Stimulated activated CD4-positive, alpha-beta T cell treated with anti-CD3 and anti-CD28 coated beads, TNF-alpha, amount 100 ng/mL, for 48 hours (primary cell): ENCODE data around the gene NMNAT2.

Source experiments
- DNase-seq, 3 donors: peaks; one replicate each; pipeline ENCODE4 v3.0.0-alpha.2; 2020; ENCODE audit warnings: low read depth in 3 of 3

Gene NMNAT2

GRCh38 chr1:183365093-183365492 is 53.1 kb downstream of the NMNAT2 start:
- no peak for DNase-seq

GRCh38 chr1:183363972-183364371 is 54.2 kb downstream of the NMNAT2 start:
- DNase-seq, result no peak

- no peak for DNase-seq
Measured at GRCh38 chr1:183361081-183361480, 57.1 kb downstream of the NMNAT2 start.

DNA sequence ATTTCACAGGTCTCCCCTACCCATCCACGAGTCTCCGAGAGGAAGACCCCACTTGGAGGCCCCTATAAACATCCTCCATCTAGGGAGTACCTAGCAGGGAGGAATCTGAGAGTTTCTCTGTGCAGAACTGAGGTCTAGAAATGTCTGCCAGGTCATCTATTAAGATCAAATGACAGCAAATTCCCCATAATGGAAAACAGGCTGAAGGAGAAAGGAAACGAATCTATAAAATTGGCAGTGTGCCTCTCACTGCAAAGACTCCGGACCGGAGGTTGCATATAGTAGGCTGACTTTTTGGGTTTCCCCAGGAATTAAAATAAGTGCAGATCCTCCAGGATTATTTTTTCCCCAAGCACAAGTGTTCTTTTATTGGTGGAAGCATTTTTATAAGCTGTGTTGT is 57.7 kb downstream of the NMNAT2 start:
- DNase-seq, result no peak

DNA sequence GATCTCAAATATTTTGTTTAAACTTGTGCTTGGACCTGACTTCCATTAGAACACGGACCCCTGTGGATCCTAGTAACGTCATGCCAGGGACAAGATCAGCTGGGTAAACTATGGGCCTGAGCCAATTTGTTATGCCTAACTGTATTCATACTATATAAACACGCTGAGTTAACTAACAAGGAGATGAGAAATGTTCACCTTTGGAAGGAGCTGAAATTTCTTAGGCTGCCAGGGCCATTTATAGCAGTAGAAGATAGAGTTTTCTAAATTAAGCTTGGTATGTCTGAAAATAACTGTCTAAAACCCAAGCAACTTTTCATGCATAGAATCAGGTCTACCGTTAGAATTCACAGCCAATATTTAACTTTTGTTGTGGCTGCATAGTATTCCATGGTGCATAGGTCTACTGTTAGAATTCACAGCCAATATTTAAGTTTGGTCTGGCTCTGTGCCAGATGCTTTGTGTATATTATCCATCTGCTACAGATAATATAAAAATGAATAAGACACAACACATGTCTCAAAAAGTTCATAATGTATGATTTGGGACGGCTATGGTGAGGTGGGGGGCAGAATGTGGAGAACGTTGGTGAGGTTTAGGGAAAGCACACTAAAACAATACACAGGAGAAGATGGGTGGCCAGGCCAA is 61.5 kb downstream of the NMNAT2 start:
- no peak for DNase-seq

DNA sequence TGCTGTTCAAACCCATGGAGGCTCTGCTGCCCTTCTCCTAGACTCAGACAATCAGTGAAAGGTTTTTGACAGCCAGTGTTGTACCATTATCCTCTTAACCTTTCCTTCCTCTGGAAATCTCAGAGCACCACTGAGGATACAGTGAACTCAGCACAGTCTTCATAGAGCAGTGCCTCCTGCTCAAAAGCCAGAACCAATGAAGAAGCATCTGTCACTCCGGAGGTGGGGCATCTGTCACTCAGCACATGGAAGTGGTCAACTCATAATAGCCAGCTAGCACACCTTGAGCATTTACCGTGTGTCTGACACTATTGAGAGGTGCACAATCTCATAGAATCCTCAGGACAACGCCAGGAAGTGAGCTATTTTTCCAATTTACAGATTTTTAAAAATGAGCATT is 62.4 kb downstream of the NMNAT2 start:
- no peak for DNase-seq

DNA sequence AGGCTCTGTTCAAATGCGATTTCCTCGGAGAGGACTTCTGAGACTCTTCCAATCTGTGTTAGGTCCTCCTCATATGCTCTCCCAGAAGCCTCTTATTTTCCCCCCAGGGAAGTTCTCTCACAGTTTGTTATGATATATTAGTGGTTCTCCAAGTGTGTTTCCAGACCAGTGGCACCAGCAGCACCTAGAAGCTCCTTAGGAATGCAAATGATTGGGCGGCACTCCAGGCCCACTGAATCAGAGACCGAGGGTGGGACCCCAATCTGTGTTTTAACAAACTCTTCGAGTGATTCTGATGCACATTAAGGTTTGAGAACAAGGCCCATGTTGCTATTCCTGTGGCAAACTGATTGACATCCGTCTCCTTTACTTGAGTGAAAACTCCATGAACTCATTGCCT is 63.0 kb downstream of the NMNAT2 start:
- DNase-seq, result no peak

- DNase-seq, result no peak
Measured at GRCh38 chr1:183353597-183353996, 64.6 kb downstream of the NMNAT2 start.

GRCh38 chr1:183349201-183349711 is 68.9 kb downstream of the NMNAT2 start:
- DNase-seq, result no peak

GRCh38 chr1:183346276-183346732 is 71.9 kb downstream of the NMNAT2 start:
- DNase-seq, result no peak

DNA sequence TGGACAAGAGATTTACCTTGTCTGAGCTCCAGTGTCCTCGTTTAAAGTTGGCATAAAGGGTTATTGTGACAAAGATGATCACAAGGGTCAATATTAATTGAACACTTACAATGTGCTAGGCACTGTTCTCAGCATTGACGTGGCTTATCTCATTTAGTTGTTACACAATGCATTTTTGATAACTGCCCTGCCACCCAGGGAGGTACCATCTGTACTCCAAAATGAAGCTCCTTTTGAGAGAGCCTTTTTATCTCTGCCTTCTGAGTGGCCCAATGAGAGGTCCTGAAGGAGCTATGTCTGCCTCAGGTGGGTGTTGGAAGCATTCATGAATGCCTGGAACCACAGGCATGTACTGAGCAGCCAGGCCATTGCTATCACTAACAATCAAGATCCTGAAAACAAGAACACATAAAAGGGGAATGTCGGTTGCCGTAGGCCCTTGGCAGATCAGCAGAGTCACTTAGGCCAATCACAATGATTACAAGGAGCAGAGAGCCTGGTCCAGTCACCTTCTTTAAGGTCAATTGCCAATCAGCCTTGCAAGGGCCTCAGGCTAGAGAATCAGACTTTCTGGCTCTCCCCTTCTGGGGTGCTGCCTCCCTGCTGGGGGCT is 78.5 kb downstream of the NMNAT2 start:
- no peak for DNase-seq

DNA sequence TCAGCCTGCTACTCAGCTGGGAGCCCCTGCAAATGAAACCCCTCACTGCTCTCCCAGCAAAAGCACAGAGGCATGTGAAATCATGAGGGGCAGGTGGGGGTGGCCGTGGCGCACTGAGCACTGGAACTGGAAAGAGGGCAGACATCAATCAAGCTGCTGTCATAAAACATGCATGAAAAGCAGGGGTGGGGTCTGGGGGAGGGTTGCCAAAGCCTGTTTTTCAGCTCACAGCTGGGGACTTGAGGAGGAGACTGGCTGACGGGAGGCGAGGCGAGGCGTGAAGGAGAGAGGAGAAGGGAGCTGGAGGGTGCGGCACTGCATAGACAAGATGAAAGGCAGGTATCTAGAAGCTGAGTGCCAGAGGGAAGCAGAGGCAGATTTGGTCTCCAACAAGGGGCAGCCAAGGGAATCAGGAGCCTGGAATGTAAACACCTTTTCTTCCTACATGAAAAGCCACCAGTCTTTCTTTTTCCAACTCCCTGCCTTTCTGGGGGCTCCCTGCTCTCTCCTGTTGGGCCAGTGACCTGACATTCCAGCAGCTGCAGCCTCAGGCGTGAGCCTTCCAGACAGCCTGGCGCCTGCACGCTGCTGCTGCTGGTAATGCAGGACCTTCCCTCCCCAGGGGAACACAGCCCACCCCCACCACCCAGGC is 87.0 kb downstream of the NMNAT2 start:
- no peak for DNase-seq

- no peak for DNase-seq
Measured at GRCh38 chr1:183330335-183330734, 87.8 kb downstream of the NMNAT2 start.

DNA sequence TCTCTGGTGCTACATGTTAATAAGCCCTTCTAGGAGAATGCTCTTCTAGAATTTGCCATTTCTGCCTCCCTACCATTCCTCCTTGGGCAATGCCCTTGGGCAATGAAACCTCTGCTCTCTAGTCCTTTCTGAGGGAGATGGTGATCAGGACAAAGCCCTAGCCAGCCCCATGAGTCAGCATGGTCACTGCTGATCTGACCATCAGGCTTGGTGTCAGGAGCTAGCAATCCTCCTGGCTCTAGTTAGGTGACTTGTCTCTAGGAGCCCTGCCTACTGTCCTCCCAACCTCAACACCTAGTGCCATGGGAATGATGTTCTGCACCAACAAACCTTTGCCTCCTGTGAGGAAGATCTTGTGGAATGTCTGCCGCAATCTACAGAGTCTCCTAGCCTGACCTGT is 89.8 kb downstream of the NMNAT2 start:
- DNase-seq, result no peak

GRCh38 chr1:183327434-183328290 is 90.5 kb downstream of the NMNAT2 start:
- DNase-seq, result no peak

- no peak for DNase-seq
Measured at GRCh38 chr1:183323849-183324683, 94.1 kb downstream of the NMNAT2 start.

GRCh38 chr1:183319606-183320005 is 98.6 kb downstream of the NMNAT2 start:
- no peak for DNase-seq

DNA sequence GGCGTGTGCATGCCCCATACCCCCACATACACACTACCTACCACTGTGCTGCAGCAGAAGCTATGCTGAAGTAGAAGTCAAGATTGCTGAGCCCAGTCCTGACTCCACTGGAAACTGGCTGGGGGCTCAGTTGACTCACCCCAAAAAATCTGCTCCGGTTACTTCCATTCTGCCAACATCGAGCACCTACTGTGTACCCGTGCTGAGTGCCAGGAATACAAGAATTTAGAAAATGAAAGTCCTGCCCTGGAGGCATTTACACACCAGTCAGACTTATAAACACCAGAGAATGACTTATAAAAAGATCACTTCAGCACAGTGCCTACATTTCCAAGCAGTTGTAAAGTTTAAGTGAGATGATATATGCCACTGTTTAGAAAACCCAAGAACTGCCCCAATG is 99.1 kb downstream of the NMNAT2 start:
- DNase-seq, result no peak

- DNase-seq, result no peak
Measured at GRCh38 chr1:183318433-183318832, 99.7 kb downstream of the NMNAT2 start.

- DNase-seq, result no peak
Measured at GRCh38 chr1:183315991-183316758, 102.0 kb downstream of the NMNAT2 start.
